Inflammatory macrophage treated with lipopolysaccharide for 1 hour (primary cell): ENCODE results near the gene RIN3.

Experiments used
- DNase-seq, 2 donors: peaks; one replicate each; pipeline ENCODE4 v3.0.0-alpha.2; 2020 to 2022

The RIN3 gene

GRCh38 chr14:92556863-92557543 lies 43.4 kb downstream of the RIN3 start:
- DNase-seq, result no peak

GRCh38 chr14:92557544-92557912 lies 43.9 kb downstream of the RIN3 start:
- DNase-seq, result no peak

GRCh38 chr14:92558319-92558718 lies 44.7 kb downstream of the RIN3 start:
- DNase-seq, result no peak

GRCh38 chr14:92559486-92559885 lies 45.9 kb downstream of the RIN3 start:
- DNase-seq, result no peak

GRCh38 chr14:92560106-92560865 lies 46.7 kb downstream of the RIN3 start:
- no peak for DNase-seq

- no peak for DNase-seq
Measured at GRCh38 chr14:92561906-92562479, 48.4 kb downstream of the RIN3 start.

GRCh38 chr14:92563359-92563758 lies 49.8 kb downstream of the RIN3 start:
- peak; percentile 66 to 83 for DNase-seq

GRCh38 chr14:92563765-92564285 lies 50.2 kb downstream of the RIN3 start:
- DNase-seq, result no peak

- peak; percentile 57 to 66 for DNase-seq
Measured at GRCh38 chr14:92564344-92565039, 50.9 kb downstream of the RIN3 start.

GRCh38 chr14:92565040-92565717 lies 51.6 kb downstream of the RIN3 start:
- no peak for DNase-seq

- DNase-seq, result no peak
Measured at GRCh38 chr14:92565718-92566115, 52.1 kb downstream of the RIN3 start.

GRCh38 chr14:92567173-92567725 lies 53.7 kb downstream of the RIN3 start:
- DNase-seq, result no peak

- no peak for DNase-seq
Measured at GRCh38 chr14:92568621-92569479, 55.3 kb downstream of the RIN3 start.

GRCh38 chr14:92570674-92571262 lies 57.2 kb downstream of the RIN3 start:
- DNase-seq, result no peak

GRCh38 chr14:92572050-92572449 lies 58.5 kb downstream of the RIN3 start:
- DNase-seq, result no peak

GRCh38 chr14:92573761-92574498 lies 60.3 kb downstream of the RIN3 start:
- no peak for DNase-seq

GRCh38 chr14:92575061-92575747 lies 61.6 kb downstream of the RIN3 start:
- no peak for DNase-seq

- DNase-seq, result no peak
Measured at GRCh38 chr14:92575748-92576303, 62.2 kb downstream of the RIN3 start.

GRCh38 chr14:92577321-92577742 lies 63.8 kb downstream of the RIN3 start:
- no peak for DNase-seq
